CD4-positive, alpha-beta T cell (primary cell): ENCODE results near the gene BAK1. TPM values are rescaled to one million over a fixed set of nuclear protein-coding genes. Genes with fewer than 3 reads are reported as not detected.

ENCODE experiments used
- ATAC-seq: fragments of 200-7000 bp; cut with Tn5 transposase; one replicate; pipeline ENCODE4 v1.10.0; 2022; ENCODE audit warnings: mild to moderate bottlenecking; ENCODE audit not compliant: poor library complexity
- CTCF ChIA-PET: fragments of 350-600 bp; sonication (Branson Sonifier 250); formaldehyde crosslinking; loops from one replicate; lab custom pipeline; 2021; ENCODE audit warnings: antibody characterized with exemption, inconsistent platforms; lab: Charles Lee
- POLR2A ChIA-PET: fragments of 350-600 bp; sonication (Branson Sonifier 250); formaldehyde crosslinking; loops from one replicate; lab custom pipeline; 2021; ENCODE audit warnings: antibody characterized with exemption, inconsistent platforms; lab: Charles Lee
- DNase-seq, 14 experiments: peaks; one replicate each; pipeline ENCODE4 v3.0.0-alpha.2; 2013 to 2020; ENCODE audit warnings: mixed read lengths in 2 of 14
- H3K27ac ChIP-seq, 2 donors: one replicate each; pipeline versions ENCODE4 v1.5.1 to v1.7.0; 2013; ENCODE audit warnings: low read length in 2 of 2, low read depth in 1 of 2, mild to moderate bottlenecking in 1 of 2
- H3K27me3 ChIP-seq, 2 experiments: 1 replicate in 1 of 2; 2 replicates in 1 of 2; pipeline versions ENCODE4 v1.6.1 to v1.7.0; 2013; ENCODE audit warnings: low read length in 2 of 2, control low read depth in 1 of 2, mild to moderate bottlenecking in 1 of 2, moderate library complexity in 1 of 2; ENCODE audit not compliant: insufficient read depth in 2 of 2, control insufficient read depth in 1 of 2
- H3K36me3 ChIP-seq: one replicate; pipeline ENCODE4 v1.6.1; 2013; ENCODE audit warnings: low read length, control low read depth; ENCODE audit not compliant: insufficient read depth
- H3K4me1 ChIP-seq: one replicate; pipeline ENCODE4 v1.6.1; 2013; ENCODE audit warnings: low read length, control low read depth; ENCODE audit not compliant: insufficient read depth
- H3K4me3 ChIP-seq: one replicate; pipeline ENCODE4 v1.5.1; 2013; ENCODE audit warnings: mild to moderate bottlenecking, low read length, moderate library complexity
- H3K9me3 ChIP-seq, 2 experiments: 1 replicate in 1 of 2; 2 replicates in 1 of 2; pipeline versions ENCODE4 v1.6.1 to v1.7.0; 2013; ENCODE audit warnings: low read length in 2 of 2, mild to moderate bottlenecking in 2 of 2, control low read depth in 1 of 2, moderate library complexity in 1 of 2; ENCODE audit not compliant: control insufficient read depth in 1 of 2, insufficient read depth in 1 of 2
- H3K27ac Mint-ChIP-seq: one replicate; pipeline ENCODE4 v1.8.0; 2020; ENCODE audit warnings: mixed read lengths
- H3K27me3 Mint-ChIP-seq: one replicate; pipeline ENCODE4 v1.8.0; 2021; ENCODE audit warnings: mixed read lengths
- H3K36me3 Mint-ChIP-seq: one replicate; pipeline ENCODE4 v1.8.0; 2021; ENCODE audit warnings: low read depth, mixed read lengths
- H3K4me1 Mint-ChIP-seq: one replicate; pipeline ENCODE4 v1.8.0; 2021; ENCODE audit warnings: low read depth, mixed read lengths
- H3K4me3 Mint-ChIP-seq: one replicate; pipeline ENCODE4 v1.8.0; 2020; ENCODE audit warnings: mild to moderate bottlenecking, mixed read lengths
- H3K9me3 Mint-ChIP-seq: one replicate; pipeline ENCODE4 v1.8.0; 2020; ENCODE audit warnings: mixed read lengths
- CTCF ChIP-seq: fragments of 200-600 bp; IDR thresholded peaks from one replicate; pipeline ENCODE4 v1.8.0; 2022; ENCODE audit warnings: antibody characterized with exemption, mild to moderate bottlenecking
- intact Hi-C, 2 experiments: fragments of 100-400 bp; cut with DNase I in 1 of 2; cut with micrococcal nuclease in 1 of 2; formaldehyde crosslinking; loops; one replicate each; pipeline versions ENCODE4 v1.15.1 to v1.9.0; 2023 to 2025; cut with DNase I, micrococcal nuclease
- total RNA-seq, 174 experiments: library from RNA in 2 of 174; stranded (reverse) in 2 of 174; gene quantifications; one replicate each; pipeline ENCODE4 v1.2.3 and lab custom pipeline; 2021 to 2026

Gene BAK1
- total RNA-seq, 2 experiments from 2014 or later = 38.3 to 40.8 TPM

GRCh38 chr6:33610779-33611732 is 31.0 kb upstream of the BAK1 start:
- Histone ChIP-seq H3K4me1 (peaks cover 4% of the 10 kb centered on the region), H3K27ac (no peak overlapping the region), H3K9me3 (peaks cover 0 to 14% of the 10 kb centered on the region in 2 experiments), H3K36me3 (no peaks in the 10 kb centered on the region), H3K27me3 (no peaks in the 10 kb centered on the region), H3K4me3 (no peak overlapping the region)
- ChIA-PET CTCF (no interaction called here), POLR2A (interaction anchor here (1.6 kb wide), 1 partner anchor 10 kb away, joined by 5 read pairs; the partner anchor contains the start of gene ITPR3)
- Mint-ChIP-seq H3K9me3 (no peaks in the 10 kb centered on the region), H3K4me3 (no peak overlapping the region), H3K27ac (no peak overlapping the region), H3K4me1 (no peaks in the 10 kb centered on the region), H3K27me3 (no peaks in the 10 kb centered on the region), H3K36me3 (no peaks in the 10 kb centered on the region)
- no peak for ATAC-seq
- no peak for DNase-seq
- intact Hi-C loops = no loop called here
- no peak for TF ChIP-seq CTCF

GRCh38 chr6:33610067-33610466 is 30.0 kb upstream of the BAK1 start:
- CTCF ChIA-PET = no interaction called here
- intact Hi-C loops = no loop called here
- ATAC-seq = no peak
- peaks cover 4% of the 10 kb centered on the region for H3K4me1 ChIP-seq
- H3K4me3 ChIP-seq = no peak overlapping the region
- Mint-ChIP-seq H3K4me1 (no peaks in the 10 kb centered on the region), H3K36me3 (no peaks in the 10 kb centered on the region), H3K27me3 (no peaks in the 10 kb centered on the region), H3K4me3 (no peak overlapping the region), H3K9me3 (no peaks in the 10 kb centered on the region), H3K27ac (no peak overlapping the region)
- no peak for DNase-seq
- no peaks in the 10 kb centered on the region for H3K27me3 ChIP-seq
- POLR2A ChIA-PET = no interaction called here
- H3K27ac ChIP-seq = no peak overlapping the region
- H3K9me3 ChIP-seq = peaks cover 0 to 14% of the 10 kb centered on the region in 2 experiments
- TF ChIP-seq CTCF = no peak
- H3K36me3 ChIP-seq = no peaks in the 10 kb centered on the region

GRCh38 chr6:33609528-33609927 is 29.5 kb upstream of the BAK1 start:
- POLR2A ChIA-PET = no interaction called here
- H3K27ac ChIP-seq = no peak overlapping the region
- Mint-ChIP-seq H3K4me3 (no peak overlapping the region), H3K36me3 (no peaks in the 10 kb centered on the region), H3K9me3 (no peaks in the 10 kb centered on the region), H3K27ac (no peak overlapping the region), H3K4me1 (no peaks in the 10 kb centered on the region), H3K27me3 (no peaks in the 10 kb centered on the region)
- no peaks in the 10 kb centered on the region for H3K27me3 ChIP-seq
- no peak for ATAC-seq
- peaks cover 4% of the 10 kb centered on the region for H3K4me1 ChIP-seq
- H3K9me3 ChIP-seq = peaks cover 0 to 17% of the 10 kb centered on the region in 2 experiments
- H3K4me3 ChIP-seq = no peak overlapping the region
- no peak for TF ChIP-seq CTCF
- no peak for DNase-seq
- CTCF ChIA-PET = no interaction called here
- H3K36me3 ChIP-seq = no peaks in the 10 kb centered on the region
- intact Hi-C loops = no loop called here
